AG20443 (cell line): ENCODE data around the gene WNT7B.
"Not testable (repeated sequence)": the region's sequence is repeated elsewhere in the genome, so short reads cannot be mapped to it uniquely, and the experiment has no call there.

Experiments used
- DNase-seq: peaks from one replicate; pipeline ENCODE4 v3.0.0; 2012; ENCODE audit warnings: low spot score, mixed read lengths

The WNT7B gene

DNA sequence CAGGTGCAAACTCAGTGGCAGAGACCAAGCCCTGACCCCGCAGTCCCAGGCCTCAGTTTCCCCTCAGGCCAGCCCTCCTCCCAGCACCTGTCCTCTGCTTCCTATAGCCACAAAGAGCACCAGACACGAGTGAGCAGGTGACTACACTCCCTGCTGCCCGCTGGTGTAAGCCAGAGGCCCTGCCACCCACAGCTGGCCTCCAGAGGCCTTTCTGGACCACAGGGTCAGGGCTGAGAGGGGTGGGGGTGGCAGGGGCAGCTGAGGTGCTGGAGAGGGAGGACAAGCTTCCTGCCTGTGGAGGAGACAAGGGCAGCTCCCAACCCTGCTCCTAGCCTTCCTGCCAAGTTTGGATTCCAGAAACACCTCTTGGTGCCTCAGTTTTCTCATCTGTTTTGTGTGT is 31.3 kb upstream of the WNT7B start:
- DNase-seq, result no peak

DNA sequence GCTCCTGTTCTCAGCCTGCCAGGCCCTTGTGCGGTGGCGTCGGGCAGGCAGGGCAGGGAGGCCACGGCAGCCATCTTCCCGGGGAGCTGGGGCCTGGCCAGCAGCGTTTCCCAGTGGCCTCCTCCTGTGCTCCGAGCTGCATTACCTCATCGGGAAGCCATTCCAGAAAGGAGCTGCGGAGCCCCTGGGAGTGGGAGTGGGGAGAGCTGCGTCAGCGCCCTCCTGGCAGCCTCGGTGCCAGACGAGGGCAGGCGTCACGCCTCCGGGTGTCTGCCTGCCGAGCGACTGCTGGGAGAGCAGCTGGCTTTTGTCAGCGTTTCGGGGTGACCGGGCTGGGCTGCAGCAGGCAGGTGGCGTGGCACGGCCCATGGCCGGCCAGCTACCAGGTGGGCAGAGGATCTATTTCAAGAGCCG is 30.9 kb upstream of the WNT7B start:
- peak; percentile 95 for DNase-seq

DNA sequence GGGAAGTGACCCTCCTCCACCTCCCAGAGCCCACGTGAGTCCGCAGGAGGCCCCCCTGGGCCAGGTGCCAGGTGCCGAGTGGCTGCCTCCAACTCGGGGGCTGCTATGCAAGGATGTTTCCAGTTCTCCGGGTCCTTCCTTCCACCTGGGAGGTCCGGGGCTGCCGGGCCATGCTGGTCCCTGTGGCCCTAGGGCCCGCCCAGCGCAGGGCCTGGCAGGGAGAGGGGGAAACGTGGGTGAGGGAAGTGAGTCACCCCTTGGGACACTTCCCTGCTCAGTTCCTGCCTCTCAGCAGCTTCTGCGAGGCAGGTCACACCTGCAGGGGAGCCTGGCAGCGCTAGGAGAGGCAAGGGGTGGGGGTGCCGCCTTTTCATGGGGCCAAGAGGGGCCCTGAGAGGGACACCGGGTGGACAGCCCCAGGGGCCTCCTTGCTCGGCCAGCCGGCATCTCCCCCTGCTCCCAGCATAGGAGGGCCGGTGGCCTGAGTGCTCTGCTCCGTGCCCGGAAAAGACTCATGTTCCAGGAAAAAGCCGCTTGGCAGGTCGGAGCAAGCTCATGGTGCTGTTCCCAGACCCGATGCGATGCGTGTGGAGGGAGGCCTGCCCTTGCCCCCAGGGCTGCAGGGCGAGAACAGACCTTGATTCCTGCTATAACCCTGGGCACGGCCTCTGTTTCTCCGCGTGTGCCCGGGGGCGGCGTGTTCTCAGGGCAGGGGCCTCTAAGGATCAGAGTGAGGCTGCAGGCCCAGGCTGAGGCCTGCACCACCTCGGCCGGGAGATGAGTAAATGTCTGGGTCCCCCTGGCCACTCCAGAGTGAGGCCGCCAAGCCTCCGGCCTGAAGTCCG is 30.3 kb upstream of the WNT7B start:
- DNase-seq, result peak; percentile 61

DNA sequence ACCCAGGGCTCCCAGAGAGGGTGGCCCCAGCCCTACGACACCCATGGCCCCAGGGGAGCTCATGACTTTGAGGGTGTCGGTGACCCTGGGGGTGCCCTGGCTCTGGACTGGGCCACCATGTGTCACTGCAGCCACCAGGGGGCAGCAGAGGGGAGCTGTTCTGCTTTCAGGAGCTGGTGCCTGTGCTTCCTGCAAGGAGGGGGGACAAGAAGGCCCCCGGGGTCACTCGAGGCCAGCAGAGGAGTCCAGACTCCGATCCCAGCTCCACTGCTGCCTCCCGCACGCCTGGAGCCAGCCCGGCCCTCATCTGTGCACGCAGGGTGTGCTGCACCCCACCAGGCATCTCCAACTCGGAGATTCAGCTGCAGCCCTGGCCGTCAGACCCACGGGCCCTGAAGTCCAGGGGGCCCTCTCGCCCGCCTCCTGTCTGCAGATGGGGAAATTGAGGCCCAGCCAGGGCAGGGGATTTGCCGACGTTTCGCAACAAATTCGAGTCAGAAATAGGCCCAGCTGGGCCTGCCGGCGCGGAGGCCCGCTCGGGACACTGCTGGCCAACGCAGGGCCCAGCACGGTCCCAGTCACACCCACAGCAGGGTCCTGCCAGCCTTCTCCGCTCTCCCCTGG is 29.5 kb upstream of the WNT7B start:
- DNase-seq, result peak; percentile 92

DNA sequence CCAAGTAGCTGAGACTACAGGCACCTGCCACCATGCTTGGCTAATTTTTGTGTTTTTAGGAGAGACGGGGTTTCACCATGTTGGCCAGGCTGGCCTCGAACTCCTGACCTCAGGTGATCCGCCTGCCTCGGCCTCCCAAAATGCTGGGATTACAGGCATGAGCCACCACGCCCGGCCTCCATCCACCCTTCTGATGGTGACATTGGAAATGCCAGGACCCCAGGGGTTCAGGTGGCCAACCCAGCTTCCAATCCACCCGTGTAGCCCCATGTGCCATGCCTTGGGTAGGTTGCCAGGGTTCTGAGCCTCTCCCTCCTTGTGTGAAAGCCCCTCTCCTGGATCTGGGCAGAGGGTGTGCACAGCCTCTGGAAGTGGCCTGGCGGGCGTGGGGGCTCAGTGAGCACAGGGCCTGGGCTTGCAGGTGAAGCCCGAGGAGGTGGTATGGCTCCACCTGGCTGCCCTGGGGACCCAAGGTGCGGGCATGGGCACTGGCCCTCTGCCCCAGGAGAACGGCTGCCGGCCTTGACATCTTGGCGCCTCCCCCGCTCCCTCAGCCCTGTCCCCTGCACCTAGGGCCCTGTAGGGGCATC is 28.2 kb upstream of the WNT7B start:
- DNase-seq, result not testable (repeated sequence)

DNA sequence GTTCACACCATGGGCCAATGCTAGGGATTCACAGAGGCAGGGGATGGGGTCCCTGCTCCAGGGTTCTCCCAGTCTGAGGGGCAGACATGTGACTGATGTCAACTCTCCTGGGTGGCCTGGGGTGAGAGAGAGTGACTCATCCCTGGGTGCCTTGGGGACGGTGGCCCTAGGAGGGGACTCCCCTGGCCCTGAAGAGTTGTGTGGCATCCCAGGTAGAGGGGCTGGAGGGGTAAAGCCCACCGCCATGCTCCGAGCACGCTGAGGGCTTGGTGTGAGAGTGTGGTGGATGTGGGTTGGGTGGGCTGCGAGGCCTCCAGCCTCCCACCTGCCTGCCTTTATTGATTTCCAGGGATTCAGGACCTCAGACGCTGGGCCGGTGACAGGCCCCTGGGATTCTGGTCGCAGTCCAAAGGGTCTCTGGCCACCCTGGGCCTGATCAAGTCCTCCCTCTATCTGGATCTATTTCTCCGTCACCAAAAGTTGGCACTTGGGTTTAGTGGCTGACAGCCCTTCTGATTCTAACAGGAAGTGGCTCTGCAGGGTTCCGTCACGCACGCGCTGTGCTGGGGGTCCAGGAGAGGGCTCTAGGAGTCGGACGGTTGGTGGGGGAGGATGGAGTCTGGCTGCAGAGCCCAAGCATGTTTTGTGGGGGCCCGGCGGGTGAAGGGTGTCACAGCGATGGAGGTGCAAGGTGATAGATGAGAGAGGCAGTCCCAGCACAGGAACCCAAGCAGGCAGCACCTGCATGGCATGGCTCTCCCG is 27.3 kb upstream of the WNT7B start:
- DNase-seq, result no peak

DNA sequence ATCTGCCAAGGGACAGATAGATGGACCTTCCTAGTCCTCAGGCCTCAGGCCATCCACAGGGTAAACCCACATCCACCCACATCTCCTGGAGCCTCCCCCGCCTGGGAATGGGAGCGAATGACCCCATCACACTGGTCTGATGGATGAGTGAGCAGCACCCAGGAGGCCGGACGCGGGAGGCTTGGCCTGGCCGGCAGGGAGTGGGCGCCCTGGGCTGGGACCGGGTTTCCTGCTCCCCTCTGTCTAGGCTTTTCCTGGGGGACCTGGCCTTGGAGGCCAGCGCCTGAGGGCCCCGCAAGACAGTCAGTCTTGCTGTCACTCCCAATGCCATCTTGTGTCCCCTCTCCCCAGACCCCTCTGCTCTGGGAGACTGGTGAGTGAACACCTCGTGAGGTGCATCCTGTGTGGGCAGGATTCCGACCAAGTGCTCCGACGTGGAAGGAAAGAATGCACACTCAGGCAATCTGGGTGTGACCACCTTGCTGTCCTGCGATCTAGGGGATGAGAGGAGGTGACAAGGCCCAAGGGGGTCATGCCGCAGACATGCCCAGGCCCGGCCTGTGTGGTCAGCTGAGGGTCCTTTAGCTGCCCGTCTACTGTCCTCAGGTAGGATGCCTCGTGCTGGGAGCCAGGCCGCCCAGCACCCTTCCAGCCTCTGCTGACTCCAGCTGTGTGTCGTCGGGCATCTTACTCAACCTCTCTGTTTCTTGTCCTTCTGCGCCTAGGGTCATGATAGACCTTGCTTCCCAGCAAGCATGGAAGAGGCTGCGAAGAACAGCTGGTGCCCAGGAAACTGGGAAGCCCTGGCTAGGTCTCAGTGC is 26.5 kb upstream of the WNT7B start:
- DNase-seq, result peak; percentile 35

DNA sequence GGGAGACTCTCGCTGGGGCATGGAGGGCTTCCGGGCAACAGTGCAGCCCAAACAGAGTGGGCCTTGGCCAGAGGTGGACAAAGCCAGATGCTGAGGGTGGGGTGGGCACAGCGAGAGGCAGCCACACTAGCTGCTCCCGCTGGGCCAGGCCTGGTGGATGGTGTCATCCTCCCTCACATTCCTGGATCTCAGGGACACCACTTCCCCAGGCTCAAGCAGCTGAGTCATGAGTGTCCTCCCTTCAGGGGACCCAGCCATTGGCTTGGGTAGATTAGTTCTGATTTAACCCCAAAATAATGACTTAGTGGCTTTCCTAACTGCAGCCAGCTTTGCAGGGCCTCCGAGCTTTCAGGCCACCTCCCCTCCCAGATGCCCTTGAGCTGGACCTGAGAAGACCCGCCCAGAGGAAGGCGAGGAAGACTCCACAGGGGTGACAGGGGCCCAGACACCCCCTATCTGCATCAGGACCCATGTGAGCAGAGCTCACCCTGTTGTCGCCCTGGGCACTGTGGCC is 25.9 kb upstream of the WNT7B start:
- DNase-seq, result peak; percentile 87

DNA sequence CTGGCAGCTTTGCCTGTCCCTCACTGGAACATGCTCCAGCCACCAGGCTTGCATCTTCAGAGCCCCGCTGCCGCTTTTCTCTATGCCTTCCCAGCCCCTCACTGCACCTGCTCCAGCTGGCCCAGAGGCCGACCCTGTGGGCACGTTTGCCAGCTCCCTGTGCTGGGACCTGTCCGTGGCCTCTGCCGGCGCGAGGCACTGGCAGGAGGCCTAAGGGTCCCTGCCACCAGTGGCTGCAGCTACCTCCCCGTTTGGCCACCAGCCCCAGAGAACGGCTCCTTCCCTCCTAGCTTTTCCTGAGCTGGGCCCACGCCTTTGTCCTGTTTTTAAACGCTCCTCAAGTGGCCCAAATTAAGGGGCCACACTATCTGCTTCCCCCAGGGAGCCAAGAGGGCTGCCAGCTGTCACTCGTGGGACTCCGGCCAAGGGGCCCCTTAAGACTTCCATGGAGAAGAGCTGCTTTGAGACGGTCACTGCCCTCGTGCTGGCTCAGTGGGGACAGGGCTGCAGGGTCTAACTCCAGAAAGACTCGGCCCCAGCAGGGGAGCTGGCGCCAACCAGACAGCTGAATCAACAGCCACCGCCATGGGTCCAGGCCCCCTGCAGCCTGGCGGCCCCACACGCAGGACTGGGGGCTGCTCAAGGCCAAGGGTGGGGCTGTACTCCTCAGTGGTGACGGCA is 24.6 kb upstream of the WNT7B start:
- DNase-seq, result no peak

DNA sequence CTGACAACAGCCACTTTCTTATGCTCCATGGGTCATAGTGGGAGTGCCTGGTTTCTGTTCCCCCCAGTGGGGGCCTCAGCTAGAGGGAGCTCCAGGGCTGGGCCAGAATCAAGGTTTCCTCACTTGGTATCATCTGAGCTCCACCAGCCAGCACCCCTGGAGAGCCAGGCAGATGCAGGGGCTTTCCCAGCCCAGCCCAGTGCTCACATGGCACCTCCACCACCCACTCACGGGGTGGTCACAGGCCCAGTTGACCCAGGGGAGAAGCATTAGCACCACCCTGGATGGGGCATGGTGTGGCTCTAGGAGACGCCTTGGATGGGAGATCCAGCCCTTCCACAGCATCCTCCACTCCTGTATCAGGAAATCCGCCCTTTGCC is 24.1 kb upstream of the WNT7B start:
- DNase-seq, result no peak

DNA sequence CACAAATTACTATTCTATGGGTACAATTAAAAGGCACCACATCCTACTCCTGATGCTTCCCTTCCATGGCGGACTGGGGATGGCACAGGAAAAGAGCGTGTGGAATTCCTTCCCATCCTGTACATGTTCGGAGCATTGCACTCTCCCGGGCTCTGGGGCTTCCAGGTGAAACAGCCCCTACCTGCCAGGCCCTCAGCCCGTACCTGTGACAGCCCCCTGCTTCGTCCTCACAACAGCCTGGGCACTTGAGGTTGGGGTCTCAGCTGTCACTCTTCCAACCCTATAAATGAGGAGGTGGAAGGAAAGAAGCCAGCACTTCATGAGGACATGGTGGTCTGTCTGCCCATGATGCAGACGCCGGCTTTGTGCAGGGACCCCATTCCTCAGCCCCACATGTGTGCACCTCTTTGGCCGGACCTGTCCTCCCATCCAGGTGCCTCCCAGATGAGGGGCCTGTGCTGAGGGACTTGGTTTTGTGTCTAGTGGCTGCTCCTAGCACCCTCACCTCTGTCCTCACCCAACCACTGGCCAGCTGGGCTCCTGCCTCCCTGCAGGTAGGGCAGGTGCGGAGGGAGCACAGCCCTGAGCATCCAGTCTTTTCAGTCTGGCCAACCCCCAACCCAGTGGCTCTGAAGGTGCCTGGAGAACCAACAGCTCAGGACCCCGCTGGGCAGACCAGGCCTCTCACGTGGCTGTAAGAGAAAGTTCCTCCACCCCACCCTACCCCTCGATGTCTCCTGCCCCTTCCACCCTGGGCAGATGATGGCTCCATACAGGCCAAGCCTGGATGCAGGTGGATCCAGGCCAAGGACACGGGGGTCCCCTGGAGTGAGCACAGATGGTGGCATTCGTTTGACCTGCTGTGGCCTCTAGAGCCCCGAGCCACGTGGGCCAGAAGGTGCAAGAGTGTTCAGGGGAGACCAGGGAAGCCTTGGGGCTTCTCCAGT is 23.4 kb upstream of the WNT7B start:
- no peak for DNase-seq

DNA sequence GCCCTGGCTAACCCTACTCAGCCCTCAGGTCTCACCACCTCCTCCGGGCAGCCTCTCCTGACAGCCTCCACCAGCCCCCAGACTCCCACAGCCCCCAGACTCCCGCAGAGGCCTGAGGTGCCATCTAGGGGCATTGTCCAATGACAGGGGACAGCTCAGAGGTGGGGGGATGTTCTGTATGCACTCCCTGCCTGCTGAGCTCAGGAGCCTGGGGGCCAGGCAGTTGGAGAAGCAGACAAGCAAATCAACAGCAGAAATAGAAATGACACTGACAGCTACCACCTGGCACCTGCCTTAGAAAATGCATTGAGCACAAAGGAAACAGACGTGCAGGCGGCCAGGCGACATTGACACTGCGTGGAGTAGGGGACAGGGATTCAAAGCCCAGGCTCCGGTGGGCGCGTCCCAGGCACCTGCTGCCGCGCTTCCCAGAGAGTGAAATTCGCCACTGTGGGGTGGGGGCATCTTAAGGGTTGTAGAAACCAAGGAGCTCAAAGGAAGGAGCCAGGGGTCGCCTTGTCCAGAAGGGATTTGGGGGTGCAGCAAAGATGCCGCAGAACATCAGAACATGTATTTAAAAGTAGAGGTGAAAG is 22.5 kb upstream of the WNT7B start:
- no peak for DNase-seq

DNA sequence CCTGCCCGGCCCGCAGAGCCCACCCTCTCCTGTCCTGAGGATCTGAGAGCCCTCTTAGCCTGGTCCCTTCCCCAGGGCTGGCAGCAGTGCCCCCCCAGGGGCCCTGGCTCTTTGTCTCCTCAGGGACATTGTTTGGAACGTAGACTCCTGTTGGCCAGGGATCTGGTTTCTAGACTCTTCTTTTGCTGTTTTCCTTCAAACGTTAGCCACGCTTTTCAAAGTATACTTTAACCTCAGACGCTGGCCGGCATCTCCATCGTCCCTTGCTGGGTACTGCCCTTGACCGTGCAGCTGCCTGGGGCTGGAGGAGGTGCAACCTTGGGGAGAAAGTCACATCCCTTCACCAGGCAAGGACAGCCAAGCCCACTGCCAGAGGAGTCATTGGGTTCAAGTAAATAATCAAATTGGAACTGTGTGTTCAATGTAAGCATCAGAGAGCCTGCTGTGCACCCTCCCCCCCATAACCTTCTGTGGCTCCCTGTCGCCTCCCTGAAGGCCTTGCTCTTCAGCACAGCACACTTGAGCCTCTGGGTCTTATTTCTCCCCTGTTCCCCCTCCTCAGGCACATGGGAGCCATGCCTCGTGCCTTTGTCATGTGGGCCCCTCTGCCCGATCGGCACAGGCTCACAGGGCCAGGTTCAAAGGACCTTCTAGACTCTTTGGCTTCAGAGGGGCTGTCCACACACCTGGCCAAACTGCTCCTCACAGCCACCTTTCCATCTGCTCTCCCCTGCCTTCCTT is 21.8 kb upstream of the WNT7B start:
- DNase-seq, result no peak

DNA sequence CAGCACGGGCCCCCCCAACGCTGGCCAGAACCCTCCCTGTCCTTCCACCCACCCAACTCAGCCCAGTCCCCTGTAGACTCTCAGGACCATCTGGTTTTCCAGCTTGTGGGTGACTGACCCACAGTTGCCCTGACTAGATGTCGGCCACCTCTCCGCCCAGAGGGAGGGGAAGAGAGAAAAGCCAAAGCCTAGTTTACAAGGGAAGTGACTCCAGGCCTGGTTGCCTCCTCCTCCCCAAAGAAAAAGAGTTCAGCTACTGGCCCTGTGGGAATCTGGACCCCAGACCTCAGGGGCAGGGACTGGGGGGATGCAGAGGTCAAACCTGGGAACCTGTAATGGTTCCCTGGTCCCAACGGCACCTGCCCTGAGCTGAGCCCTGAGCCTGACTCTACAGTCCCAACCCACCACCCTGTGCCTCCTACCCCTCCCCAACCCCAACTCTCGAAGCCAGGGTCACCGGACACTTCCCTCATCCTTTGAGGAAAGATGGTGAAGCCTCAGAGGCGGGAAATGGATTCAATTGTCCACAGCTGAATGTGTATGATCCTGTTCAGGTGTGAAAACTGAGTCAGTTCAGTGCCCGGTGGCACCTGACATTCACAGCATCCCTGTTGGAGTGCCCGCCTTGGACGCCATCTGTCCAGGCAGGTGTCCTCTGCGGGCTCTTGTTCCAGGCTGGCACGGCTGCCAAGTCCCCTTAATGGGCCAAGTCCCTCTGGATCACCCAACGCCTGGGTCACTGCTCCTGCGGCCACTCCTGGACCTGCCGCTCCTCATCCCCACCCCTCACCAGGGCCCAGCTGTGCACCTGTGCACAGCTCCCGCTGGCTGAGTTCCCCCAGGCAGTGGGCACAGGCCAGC is 21.0 kb upstream of the WNT7B start:
- no peak for DNase-seq

DNA sequence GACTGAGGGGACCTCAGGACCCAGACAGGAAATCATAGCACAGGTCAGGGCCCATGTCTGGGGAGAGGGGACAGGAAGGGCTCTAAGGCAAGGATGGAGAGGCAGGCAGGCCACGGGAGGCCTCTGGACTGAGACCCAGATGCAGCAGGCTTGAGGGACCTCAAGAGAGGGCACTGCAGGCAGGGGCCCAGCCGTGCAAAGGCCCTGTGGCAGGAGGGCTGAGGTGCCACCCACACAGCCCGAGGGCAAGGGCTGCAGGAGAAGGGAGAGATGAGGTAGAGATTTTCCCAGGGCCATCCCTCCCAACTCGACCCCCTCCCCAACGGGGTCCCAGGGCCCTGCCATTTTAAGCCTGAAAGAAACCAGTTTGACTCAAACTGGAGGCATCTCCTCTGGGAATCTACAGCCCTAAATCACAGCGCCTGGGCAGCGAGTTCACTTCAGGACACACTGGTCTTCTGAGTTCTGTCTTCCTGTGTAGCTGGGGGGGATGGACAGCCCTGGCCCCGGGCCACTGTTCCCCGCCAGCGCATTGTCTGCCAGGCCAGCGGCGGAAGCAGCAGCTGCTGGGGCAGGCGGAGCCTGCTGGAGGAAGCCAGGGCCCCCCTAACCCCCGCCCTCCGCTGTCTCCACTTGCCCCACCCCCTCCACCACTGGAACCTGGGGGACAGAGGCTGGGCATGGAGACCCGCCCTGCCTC is 20.3 kb upstream of the WNT7B start:
- peak; percentile 94 for DNase-seq

DNA sequence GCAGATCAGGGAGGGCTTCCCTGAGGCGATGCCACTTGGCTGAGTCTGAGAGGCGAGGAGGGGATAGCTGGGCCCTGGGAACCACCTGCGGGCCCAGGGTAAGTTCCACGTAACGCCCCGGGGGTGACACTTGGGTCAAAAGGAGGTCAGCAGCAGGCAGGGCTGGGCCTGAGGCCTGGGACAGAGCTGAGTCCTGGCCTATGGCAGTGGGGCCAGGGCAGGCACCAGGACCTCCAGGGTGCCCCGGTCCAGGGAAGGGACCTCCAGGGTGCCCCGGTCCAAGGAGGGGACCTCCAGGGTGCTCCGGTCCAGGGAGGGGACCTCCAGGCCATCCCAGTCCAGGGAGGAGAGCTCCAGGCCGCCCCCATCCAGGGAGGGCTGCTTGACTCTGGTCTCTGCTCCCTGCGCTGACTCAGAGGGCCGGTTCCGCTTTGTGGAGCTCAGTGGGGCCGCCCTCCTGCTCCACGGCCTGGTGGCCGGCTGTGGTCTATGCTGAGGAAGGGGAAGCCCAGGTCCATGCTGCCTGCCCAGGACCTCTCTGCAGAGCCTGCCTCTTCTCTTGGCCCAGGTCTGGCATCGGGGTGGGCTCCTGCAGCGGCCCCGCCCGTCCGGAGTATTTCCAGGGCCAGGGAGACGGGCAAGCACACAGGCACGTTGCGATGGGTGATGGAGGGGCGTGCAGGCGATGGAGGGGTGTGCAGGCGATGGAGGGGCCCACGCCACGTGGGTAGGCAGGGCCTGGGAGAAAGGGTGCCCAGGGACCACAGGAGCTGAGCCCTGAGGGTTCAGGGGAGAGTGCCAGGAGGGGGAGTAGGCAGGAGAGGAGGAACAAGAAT is 19.5 kb upstream of the WNT7B start:
- DNase-seq, result peak; percentile 78
